Common myeloid progenitor, CD34-positive (primary cell): ENCODE data around the gene ANKRD24.
"Not testable (repeated sequence)": the region's sequence is repeated elsewhere in the genome, so short reads cannot be mapped to it uniquely, and the experiment has no call there.

Experiments
- CTCF ChIA-PET: fragments of 350-600 bp; sonication (Branson Sonifier 250); formaldehyde crosslinking; loops from one replicate; lab custom pipeline; 2021; ENCODE audit warnings: antibody characterized with exemption; lab: Charles Lee
- POLR2A ChIA-PET: fragments of 350-600 bp; sonication (Branson Sonifier 250); formaldehyde crosslinking; loops from one replicate; lab custom pipeline; 2021; ENCODE audit warnings: antibody characterized with exemption; lab: Charles Lee
- DNase-seq, 3 donors: peaks; one replicate each; pipeline versions ENCODE4 v3.0.0 to v3.0.0-alpha.2; 2013
- H3K27ac ChIP-seq, 2 experiments: 1 replicate in 1 of 2; 2 replicates in 1 of 2; pipeline ENCODE4 v1.7.0; 2013; ENCODE audit warnings: inconsistent platforms in 2 of 2, low read length in 2 of 2, mild to moderate bottlenecking in 2 of 2, low read depth in 1 of 2, moderate library complexity in 1 of 2; ENCODE audit not compliant: severe bottlenecking in 2 of 2, insufficient read depth in 1 of 2, poor library complexity in 1 of 2
- H3K27me3 ChIP-seq, 5 experiments: replicated peaks in 2 of 5; 1 replicate in 3 of 5; 2 replicates in 2 of 5; pipeline versions ENCODE4 v1.6.1 to v1.7.0; 2013; ENCODE audit warnings: low read length in 4 of 5, mild to moderate bottlenecking in 2 of 5, moderate library complexity in 2 of 5, inconsistent platforms in 1 of 5; ENCODE audit not compliant: insufficient read depth in 5 of 5, control insufficient read depth in 4 of 5
- H3K36me3 ChIP-seq, 4 experiments: 1 replicate in 2 of 4; 2 replicates in 2 of 4; pipeline versions ENCODE4 v1.6.1 to v1.7.0; 2013; ENCODE audit warnings: low read length in 3 of 4, control low read depth in 1 of 4, mild to moderate bottlenecking in 1 of 4; ENCODE audit not compliant: control insufficient read depth in 4 of 4, insufficient read depth in 4 of 4
- H3K4me1 ChIP-seq, 4 experiments: 1 replicate in 3 of 4; 2 replicates in 1 of 4; pipeline versions ENCODE4 v1.6.1 to v1.7.1; 2013; ENCODE audit warnings: low read length in 3 of 4, mild to moderate bottlenecking in 3 of 4, control low read depth in 1 of 4, inconsistent platforms in 1 of 4, moderate library complexity in 1 of 4; ENCODE audit not compliant: control insufficient read depth in 4 of 4, insufficient read depth in 4 of 4; ENCODE audit errors: control extremely low read depth in 1 of 4
- H3K4me3 ChIP-seq, 7 experiments: 1 replicate in 4 of 7; 2 replicates in 3 of 7; pipeline versions ENCODE4 v1.5.1 to v1.7.0; 2013; ENCODE audit warnings: mild to moderate bottlenecking in 7 of 7, low read length in 6 of 7, moderate library complexity in 6 of 7, inconsistent platforms in 2 of 7, low read depth in 2 of 7, control low read depth in 1 of 7; ENCODE audit not compliant: insufficient read depth in 4 of 7, control insufficient read depth in 1 of 7; ENCODE audit errors: extremely low read depth in 1 of 7
- H3K9me3 ChIP-seq, 5 experiments: 1 replicate in 4 of 5; 2 replicates in 1 of 5; pipeline versions ENCODE4 v1.6.1 to v1.7.1; 2013; ENCODE audit warnings: low read length in 4 of 5, mild to moderate bottlenecking in 2 of 5, inconsistent platforms in 1 of 5, low read depth in 1 of 5, moderate library complexity in 1 of 5; ENCODE audit not compliant: control insufficient read depth in 4 of 5, insufficient read depth in 2 of 5; ENCODE audit errors: control extremely low read depth in 1 of 5
- WGBS: methylation state at CpG from one replicate; pipeline ENCODE4 v1.1.5; 2013; ENCODE audit not compliant: insufficient coverage; 5-methylcytosine and 5-hydroxymethylcytosine counted together

ANKRD24 gene

DNA sequence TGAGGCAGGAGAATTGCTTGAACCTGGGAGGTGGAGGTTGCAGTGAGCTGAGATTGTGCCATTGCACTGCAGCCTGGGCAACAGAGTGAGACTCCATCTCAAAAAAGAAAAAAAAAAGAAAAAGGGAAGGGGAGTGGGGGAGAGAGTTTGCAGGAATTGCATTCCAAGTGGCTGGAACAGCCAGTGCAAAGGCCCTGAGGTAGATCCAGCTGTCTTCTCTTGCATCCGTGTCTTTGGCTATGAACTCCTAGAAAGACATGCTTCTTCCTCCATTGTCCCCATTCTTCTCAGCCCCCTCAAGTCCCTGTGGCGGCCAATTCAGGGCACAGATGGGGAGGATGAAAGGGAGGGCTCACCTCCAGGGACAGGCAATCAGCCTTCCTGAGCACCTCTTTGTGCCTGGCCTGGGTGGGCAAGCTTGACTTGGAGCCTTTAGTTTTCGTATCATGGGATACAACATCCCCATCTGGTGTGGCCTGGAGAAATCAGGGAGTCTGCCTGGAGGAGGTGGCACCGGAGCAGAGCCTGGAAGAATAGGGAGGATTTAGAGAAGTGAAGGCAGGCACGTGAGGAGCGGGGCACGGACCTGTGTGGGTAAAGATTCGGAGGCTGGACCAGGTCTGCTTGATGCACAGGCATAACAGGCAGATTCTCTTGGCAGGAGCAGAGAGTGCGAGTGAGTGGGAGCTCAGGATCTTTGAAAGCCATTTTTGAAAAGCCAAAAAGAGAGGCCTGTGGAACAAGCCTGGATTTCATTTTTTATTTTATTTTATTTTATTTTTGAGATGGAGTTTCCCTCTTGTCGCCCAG, 5.0 kb downstream of the ANKRD24 start:
- no peak overlapping the region for H3K4me3 ChIP-seq
- 97% methylated on average over 7 of the region's 10 CpGs for WGBS
- peaks cover 0 to 3% (median 0%) of the 10 kb centered on the region in 5 experiments for H3K27me3 ChIP-seq
- CTCF ChIA-PET: interaction anchor here (1.6 to 1.8 kb wide), 2 partner anchors 9 to 13 kb away, joined by 6 to 9 read pairs; no protein-coding TSS in a partner anchor
- DNase-seq: no peak
- H3K36me3 ChIP-seq: no peaks in the 10 kb centered on the region
- H3K9me3 ChIP-seq: no peaks in the 10 kb centered on the region
- POLR2A ChIA-PET: no interaction called here
- H3K27ac ChIP-seq: no peak overlapping the region
- H3K4me1 ChIP-seq: peaks cover 0 to 8% (median 5%) of the 10 kb centered on the region in 4 experiments

DNA sequence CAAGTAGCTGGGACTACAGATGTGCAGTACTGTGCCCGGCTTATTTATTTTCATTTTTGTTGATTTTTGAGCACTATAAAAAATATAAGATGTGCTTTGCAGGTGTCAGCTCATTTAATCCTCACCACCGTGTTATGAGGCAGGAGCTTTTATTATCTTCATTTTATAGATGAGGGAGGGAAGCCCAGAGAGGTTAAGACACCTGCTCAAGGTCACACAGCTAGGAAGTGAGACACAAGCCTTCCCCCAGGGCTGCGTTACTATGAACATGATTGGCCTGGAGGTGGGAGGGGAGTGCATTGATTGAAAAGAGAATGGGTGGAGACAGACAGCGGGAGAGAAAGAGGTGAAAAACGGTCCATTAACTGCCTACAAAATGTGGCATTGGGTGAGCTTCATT, 7.2 kb downstream of the ANKRD24 start:
- WGBS: 79% methylated on average over 3 of the region's 5 CpGs
- H3K9me3 ChIP-seq: no peaks in the 10 kb centered on the region
- no peak for DNase-seq
- H3K36me3 ChIP-seq: no peaks in the 10 kb centered on the region
- H3K4me3 ChIP-seq: no peak overlapping the region
- H3K27ac ChIP-seq: no peak overlapping the region
- peaks cover 0 to 6% (median 2%) of the 10 kb centered on the region in 5 experiments for H3K27me3 ChIP-seq
- ChIA-PET CTCF (no interaction called here), POLR2A (no interaction called here)
- H3K4me1 ChIP-seq: no peaks in the 10 kb centered on the region

DNA sequence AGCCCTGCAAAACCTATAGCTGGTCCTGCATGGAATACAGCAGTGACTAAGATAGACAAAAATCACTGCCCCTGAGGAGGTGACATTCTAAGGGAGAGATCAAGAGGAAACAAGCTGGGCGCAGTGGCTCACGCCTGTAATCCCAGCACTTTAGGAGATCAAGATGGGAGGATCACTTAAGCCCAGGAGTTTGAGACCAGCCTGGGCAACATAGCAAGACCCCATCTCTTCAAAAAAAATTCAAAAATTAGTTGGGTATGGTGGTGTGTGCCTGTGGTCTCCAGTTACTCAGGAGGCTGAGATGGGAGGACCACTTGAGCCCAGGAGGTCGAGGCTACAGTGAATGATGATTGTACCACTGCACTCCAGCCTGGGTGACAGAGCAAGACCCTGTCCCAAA, 10.0 kb downstream of the ANKRD24 start:
- DNase-seq, H3K36me3 ChIP-seq, H3K4me1 ChIP-seq, H3K27ac ChIP-seq, H3K9me3 ChIP-seq, H3K4me3 ChIP-seq, POLR2A ChIA-PET: not testable (repeated sequence)
- CTCF ChIA-PET: interaction anchor here (1.5 kb wide), 1 partner anchor 9 kb away, joined by 7 read pairs; no protein-coding TSS in a partner anchor
- H3K27me3 ChIP-seq: peaks cover 1 to 22% (median 5%) of the 10 kb centered on the region in 5 experiments
- WGBS: 95% methylated on average over 2 of the region's 3 CpGs

DNA sequence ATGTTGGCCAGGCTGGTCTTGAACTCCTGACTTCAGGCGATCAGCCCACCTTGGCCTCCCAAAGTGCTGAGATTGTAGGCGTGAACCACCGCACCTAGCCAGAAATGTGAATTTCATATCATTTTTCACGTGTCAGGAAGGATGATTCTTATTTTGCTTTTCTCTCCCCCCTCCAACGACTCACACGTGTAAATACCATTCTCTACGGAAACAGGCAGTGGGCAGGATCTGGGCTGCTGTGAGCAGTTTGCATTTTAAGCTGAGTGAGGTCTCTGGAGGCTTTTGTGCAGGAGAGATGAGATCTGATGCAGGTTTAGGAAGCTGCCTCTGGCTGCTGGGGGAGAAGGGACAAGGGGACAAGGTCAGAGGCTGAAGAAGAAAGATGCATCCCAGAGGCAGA, 11.9 kb downstream of the ANKRD24 start:
- Histone ChIP-seq H3K27me3 (peaks cover 4 to 39% (median 11%) of the 10 kb centered on the region in 5 experiments), H3K4me3 (no peak overlapping the region), H3K4me1 (peaks cover 0 to 3% (median 0%) of the 10 kb centered on the region in 4 experiments), H3K36me3 (no peaks in the 10 kb centered on the region), H3K9me3 (peaks cover 0 to 2% (median 0%) of the 10 kb centered on the region in 5 experiments), H3K27ac (no peak overlapping the region)
- ChIA-PET POLR2A (no interaction called here), CTCF (no interaction called here)
- DNase-seq: no peak
- WGBS: 59% methylated on average over 5 of the region's 7 CpGs

DNA sequence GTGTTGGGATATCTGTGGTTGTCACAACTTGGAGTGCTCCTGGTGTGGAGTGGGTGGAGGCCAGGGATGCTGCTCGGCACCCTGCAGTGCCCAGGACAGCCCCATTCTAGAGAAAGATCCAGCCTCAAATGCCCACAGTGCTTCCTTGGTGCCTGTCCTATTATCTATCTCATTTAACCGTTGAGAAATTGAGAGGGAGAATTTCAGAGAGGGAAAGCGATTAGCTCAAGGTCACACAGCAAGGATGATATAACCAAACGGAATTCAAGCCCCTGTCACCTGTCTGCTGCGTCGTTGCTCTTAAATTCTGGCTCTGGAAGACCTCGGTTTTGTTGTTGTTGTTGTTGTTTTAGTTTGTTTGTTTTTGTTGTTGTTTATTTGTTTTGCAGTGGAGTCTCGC, 13.5 kb downstream of the ANKRD24 start:
- H3K36me3 ChIP-seq: no peaks in the 10 kb centered on the region
- 84% methylated on average over 8 of the region's 8 CpGs for WGBS
- DNase-seq: no peak

DNA sequence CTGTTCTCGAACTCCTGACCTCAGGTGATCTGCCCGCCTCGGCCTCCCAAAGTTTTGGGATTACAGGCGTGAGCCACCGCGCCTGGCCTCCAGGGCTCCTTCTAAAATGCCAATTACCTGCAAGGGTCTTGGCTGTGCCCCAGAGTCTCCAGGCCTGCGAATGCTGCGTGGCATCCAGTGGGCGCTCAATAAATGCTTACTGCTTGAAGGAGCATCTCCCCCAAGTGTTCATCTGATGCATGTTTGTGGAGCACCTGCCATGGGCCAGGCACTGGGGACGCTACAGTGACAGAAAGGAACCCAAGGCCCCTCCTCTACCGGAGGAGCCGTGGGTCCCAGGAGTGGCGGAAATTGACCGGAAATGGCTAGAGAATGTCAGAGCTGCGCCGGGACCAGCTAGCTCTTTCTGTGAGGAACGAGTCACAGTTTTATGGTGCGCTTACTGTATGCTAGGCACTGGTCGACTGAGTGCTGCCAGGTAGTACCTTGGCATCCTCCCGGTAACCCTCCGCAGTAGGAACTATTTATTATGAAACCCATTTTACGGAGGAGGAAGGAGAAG, 14.2 kb downstream of the ANKRD24 start:
- POLR2A ChIA-PET: no interaction called here
- Histone ChIP-seq H3K4me3 (no peak overlapping the region), H3K4me1 (peaks cover 0 to 3% (median 0%) of the 10 kb centered on the region in 4 experiments), H3K27me3 (peaks cover 4 to 53% (median 15%) of the 10 kb centered on the region in 5 experiments), H3K36me3 (no peaks in the 10 kb centered on the region), H3K27ac (no peak overlapping the region), H3K9me3 (peaks cover 0 to 3% (median 0%) of the 10 kb centered on the region in 5 experiments)
- DNase-seq: no peak
- WGBS: 85% methylated on average over 22 of the region's 22 CpGs
- CTCF ChIA-PET: interaction anchor here (1.7 kb wide), 1 partner anchor 9 kb away, joined by 6 read pairs; no protein-coding TSS in a partner anchor

More for the DNA sequence above, 13.5 kb downstream of the ANKRD24 start:
- Histone ChIP-seq H3K27ac (no peak overlapping the region), H3K27me3 (peaks cover 4 to 52% (median 11%) of the 10 kb centered on the region in 5 experiments), H3K4me1 (peaks cover 0 to 3% (median 0%) of the 10 kb centered on the region in 4 experiments), H3K4me3 (no peak overlapping the region), H3K9me3 (peaks cover 0 to 3% (median 0%) of the 10 kb centered on the region in 5 experiments)
- ChIA-PET CTCF (interaction anchor here (1.7 kb wide), 1 partner anchor 9 kb away, joined by 6 read pairs; no protein-coding TSS in a partner anchor), POLR2A (no interaction called here)
